GM13976 (cell line): ENCODE results near the gene IFNG-AS1.
A peak's percentile ranks its signal among the peaks of the same experiment; 100 is the strongest.

Experiments used
- DNase-seq: peaks from one replicate; pipeline ENCODE4 v3.0.0; 2012; ENCODE audit warnings: low spot score
- in situ Hi-C: fragments of 300-500 bp; cut with MboI; formaldehyde crosslinking; loops from one replicate; pipeline ENCODE4 v1.12.0; 2022; ENCODE audit warnings: low sequenced_read_pairs, mixed read lengths, inconsistent platforms; ENCODE audit not compliant: unreplicated experiment
- TF ChIP-seq, protein P1 (sequence below): IDR thresholded peaks from 2 replicates; pipeline ENCODE4 v1.5.1; 2012; ENCODE audit warnings: borderline replicate concordance, mild to moderate bottlenecking; ENCODE audit not compliant: insufficient read depth; ENCODE audit errors: extremely low read depth, missing control alignments, control extremely low read depth

The IFNG-AS1 gene

DNA sequence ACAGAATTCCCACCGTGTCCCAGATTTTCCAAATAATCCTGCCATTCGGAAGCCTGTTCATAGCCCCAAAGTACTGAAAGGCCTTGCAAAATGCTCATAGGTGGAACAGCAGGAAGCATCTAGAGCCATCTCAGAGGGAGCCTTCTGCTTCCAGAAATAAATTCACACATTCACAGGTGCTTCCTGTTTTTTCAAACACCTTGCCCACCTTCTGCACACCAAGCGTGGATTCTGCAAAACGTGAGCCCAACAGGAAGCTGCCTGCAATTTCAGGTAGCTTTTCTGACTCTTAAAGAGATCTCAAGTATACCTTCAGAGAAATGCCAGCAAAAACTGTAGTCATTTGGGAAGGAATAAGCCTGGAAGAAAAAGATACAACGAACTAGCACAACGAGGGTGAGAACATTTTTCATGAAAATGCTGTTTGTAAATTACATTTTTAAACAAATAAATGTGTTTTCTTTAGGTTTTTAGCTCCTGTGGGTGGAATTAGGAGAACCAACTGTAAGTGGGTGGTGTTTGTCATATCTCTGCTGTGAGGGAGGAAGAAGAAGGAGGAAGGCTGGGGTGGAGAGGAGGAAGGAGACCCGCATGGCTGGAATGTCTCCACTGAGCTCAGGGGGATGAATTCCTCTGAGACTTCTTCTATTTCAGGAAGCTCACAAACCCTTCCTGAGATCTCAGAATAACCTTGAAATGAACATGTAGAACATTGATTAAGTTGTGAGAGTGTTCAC lies at the start of gene IFNG-AS1:
TSS of gene IFNG-AS1 (plus strand) at position 264 of the 737 bp plus-strand sequence.
- TF ChIP-seq, protein P1, sequence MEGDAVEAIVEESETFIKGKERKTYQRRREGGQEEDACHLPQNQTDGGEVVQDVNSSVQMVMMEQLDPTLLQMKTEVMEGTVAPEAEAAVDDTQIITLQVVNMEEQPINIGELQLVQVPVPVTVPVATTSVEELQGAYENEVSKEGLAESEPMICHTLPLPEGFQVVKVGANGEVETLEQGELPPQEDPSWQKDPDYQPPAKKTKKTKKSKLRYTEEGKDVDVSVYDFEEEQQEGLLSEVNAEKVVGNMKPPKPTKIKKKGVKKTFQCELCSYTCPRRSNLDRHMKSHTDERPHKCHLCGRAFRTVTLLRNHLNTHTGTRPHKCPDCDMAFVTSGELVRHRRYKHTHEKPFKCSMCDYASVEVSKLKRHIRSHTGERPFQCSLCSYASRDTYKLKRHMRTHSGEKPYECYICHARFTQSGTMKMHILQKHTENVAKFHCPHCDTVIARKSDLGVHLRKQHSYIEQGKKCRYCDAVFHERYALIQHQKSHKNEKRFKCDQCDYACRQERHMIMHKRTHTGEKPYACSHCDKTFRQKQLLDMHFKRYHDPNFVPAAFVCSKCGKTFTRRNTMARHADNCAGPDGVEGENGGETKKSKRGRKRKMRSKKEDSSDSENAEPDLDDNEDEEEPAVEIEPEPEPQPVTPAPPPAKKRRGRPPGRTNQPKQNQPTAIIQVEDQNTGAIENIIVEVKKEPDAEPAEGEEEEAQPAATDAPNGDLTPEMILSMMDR: no peak
- in situ Hi-C loops: no loop called here
- DNase-seq: no peak

DNA sequence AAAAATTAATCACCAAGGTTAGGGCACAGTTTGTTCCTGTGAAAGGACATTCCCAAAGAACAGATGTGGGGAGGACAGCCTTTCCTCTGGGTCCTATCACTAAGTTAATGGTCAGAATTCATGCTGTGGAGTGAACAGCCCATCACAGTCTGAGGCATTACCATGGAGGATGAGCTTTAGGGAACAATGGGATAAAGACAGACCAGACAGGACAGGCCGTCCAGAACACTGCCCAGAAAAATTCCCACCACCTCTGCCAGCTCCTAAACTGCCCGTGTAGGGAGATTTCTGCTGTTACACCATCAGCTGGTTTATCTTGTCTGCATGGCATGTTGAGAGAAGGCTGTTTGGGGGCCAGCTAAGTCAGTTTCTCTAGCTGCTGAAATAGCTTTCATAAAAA lies 49.6 kb upstream of the IFNG-AS1 start:
- no peak for DNase-seq
- in situ Hi-C loops: loop anchor here (10.0 kb wide), 1 partner anchor 585 kb away; no protein-coding TSS in a partner anchor

GRCh38 chr12:67940780-67941243 lies 48.4 kb upstream of the IFNG-AS1 start:
- DNase-seq: no peak
- in situ Hi-C loops: loop anchor here (10.0 kb wide), 1 partner anchor 586 kb away; no protein-coding TSS in a partner anchor
- TF ChIP-seq, protein P1: no peak

More for the DNA sequence above, 49.6 kb upstream of the IFNG-AS1 start:
- TF ChIP-seq, protein P1: no peak

DNA sequence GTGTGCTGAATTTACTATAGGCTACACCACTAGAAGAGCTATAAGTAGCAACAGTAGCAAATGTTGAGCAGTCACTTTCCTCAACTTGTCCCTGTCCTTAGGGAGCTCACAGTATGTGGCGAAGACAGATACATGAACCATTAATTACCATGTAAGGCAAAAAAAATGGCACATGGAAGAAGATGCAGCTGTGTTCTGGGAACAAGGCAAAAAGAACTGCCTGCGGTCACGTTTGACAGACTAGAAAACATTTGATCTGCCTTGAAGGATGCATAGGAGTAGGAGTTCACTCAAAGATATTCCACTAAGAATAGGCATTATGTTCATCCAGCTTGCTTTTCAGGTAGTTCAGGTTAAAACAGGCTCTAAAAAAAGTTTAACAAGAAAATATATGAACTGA lies 46.5 kb upstream of the IFNG-AS1 start:
- in situ Hi-C loops: loop anchor here (10.0 kb wide), 1 partner anchor 588 kb away; no protein-coding TSS in a partner anchor
- no peak for DNase-seq
- TF ChIP-seq, protein P1: no peak

- TF ChIP-seq, protein P1: peak; percentile 55
- in situ Hi-C loops: loop anchor here (10.0 kb wide), 1 partner anchor 589 kb away; no protein-coding TSS in a partner anchor
- DNase-seq: peak; percentile 41
These were observed 45.9 kb upstream of the IFNG-AS1 start for GRCh38 chr12:67943141-67943892.

- in situ Hi-C loops: loop anchor here (10.0 kb wide), 1 partner anchor 589 kb away; no protein-coding TSS in a partner anchor
- TF ChIP-seq, protein P1: no peak
- DNase-seq: no peak
These were observed 45.2 kb upstream of the IFNG-AS1 start for GRCh38 chr12:67944093-67944492.
